ENCODE data around the gene WASF2.
A peak's percentile ranks its signal among the peaks of the same experiment; 100 is the strongest.

WASF2 gene

DNA sequence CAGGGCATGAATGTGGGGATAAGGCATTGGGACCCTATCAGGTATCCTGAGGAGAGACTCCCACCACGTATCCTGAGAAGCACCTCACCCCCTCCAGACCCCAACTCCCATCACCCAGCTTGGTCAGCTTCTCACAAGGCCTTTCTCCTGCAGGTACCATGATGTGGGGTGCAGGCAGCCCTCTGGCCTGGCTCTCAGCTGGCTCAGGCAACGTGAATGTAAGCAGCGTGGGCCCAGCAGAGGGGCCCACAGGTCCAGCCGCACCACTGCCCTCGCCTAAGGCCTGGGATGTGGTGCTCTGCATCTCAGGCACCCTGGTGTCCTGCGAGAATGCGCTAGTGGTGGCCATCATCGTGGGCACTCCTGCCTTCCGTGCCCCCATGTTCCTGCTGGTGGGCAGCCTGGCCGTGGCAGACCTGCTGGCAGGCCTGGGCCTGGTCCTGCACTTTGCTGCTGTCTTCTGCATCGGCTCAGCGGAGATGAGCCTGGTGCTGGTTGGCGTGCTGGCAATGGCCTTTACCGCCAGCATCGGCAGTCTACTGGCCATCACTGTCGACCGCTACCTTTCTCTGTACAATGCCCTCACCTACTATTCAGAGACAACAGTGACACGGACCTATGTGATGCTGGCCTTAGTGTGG, 96.2 kb downstream of the WASF2 start:
- Histone ChIP-seq H3K4me1 (peaks cover 4% of the 10 kb centered on the region), H3K9ac (no peak overlapping the region), H3K36me3 (ENCODE audit: control insufficient read depth, insufficient read depth, low read length) (no peaks in the 10 kb centered on the region), H2AFZ (no peak overlapping the region), H3K27ac (no peak overlapping the region), H3K79me2 (no peaks in the 10 kb centered on the region), H3K9me3 (ENCODE audit: control insufficient read depth, low read length) (no peaks in the 10 kb centered on the region), H3K4me3 (ENCODE audit: low read depth, low read length) (no peak overlapping the region), H3K27me3 (ENCODE audit: control insufficient read depth, insufficient read depth, low read length) (no peaks in the 10 kb centered on the region), H3K4me2 (ENCODE audit: low read length) (no peak overlapping the region)
- TF ChIP-seq, protein P1, sequence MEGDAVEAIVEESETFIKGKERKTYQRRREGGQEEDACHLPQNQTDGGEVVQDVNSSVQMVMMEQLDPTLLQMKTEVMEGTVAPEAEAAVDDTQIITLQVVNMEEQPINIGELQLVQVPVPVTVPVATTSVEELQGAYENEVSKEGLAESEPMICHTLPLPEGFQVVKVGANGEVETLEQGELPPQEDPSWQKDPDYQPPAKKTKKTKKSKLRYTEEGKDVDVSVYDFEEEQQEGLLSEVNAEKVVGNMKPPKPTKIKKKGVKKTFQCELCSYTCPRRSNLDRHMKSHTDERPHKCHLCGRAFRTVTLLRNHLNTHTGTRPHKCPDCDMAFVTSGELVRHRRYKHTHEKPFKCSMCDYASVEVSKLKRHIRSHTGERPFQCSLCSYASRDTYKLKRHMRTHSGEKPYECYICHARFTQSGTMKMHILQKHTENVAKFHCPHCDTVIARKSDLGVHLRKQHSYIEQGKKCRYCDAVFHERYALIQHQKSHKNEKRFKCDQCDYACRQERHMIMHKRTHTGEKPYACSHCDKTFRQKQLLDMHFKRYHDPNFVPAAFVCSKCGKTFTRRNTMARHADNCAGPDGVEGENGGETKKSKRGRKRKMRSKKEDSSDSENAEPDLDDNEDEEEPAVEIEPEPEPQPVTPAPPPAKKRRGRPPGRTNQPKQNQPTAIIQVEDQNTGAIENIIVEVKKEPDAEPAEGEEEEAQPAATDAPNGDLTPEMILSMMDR (IDR thresholded peaks at IDR 0.05), result no peak

DNA sequence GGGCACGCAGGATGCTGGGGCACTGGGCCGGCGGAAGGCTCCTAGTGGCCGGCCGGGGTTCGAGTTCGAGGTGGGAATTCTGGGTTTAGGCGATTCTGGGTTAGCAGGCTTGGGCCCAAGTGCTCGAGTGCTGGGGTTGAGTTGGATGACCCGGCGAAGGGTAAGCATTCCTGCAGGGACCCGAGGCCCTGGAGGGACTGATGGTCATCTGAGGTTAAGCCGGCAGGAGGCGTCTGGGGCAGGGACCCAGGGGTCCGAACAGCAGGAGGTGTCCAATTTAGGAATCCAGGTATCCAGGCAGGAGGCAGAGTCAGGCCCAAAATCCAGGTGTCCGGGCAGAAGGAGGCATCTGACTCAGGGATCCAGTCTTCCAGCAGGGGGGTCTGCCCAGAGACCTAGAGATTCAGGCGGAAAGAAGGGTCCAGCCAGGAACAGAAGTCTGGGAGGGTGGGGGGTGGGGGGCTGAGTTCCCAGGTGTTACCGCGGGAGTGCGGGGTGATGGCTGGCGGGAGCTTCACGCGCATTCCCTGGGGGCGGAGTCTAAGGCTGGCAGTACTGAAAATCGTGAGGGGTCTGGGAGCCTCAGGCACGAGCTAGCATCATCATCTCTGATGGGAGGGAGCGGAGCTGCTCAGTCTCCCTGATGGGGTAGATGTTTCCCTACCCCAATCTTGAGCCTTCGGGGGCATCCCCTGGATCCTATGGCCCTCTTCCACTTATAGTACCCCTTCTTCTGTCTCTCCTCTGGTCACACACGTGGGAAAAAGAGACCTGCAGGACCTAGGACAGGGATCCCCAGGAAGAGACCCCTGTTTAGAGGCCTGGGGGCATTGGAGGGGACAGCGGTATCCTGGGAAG, 97.0 kb downstream of the WASF2 start:
- no peak overlapping the region for H3K9ac ChIP-seq

DNA sequence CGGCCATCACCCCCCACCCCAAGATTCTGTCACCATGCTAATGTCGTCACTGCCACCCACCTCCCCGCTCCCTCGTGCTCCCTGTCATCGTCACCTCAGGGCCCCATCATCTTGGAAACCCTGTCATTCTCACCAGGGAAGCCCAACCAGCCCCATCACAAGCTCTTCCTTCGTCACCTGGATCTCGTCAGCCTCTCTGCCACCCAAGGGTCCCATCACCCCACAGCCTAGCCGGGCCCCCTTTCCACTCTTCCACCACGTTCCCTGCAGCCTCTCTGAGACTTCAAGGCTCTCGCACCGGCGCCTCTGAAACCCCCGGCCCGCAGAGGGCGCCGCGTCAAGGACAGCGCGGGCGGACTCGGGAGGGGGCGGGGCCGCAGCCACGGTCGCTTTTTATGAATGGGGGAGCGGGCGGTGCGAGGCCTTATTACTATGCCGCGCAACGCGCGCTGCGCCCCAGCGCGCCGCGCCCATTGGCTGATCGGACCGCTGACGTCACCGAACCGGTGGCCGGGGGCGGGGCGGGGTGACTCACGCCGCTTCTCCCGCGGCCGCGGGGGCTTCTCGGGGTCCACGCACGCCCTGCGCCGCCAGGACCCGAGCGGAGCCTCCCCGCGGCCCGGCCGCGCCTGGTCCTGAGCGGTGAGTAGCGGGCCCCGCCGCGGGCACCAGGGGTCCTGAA, 97.7 kb downstream of the WASF2 start, which contains the start of gene GPR3:
Gene GPR3 (plus strand): TSS at position 527 of the 682 bp plus-strand sequence. CDS start 1,177 bp downstream, outside the sequence.
- H3K4me1 ChIP-seq, result peaks cover 4% of the 10 kb centered on the region
- TF ChIP-seq, protein P1 (IDR thresholded peaks at IDR 0.05), result peak; percentile 47
- H3K36me3 ChIP-seq (ENCODE audit: control insufficient read depth, insufficient read depth, low read length), result no peaks in the 10 kb centered on the region
- H3K9me3 ChIP-seq (ENCODE audit: control insufficient read depth, low read length), result no peaks in the 10 kb centered on the region
- H3K4me2 ChIP-seq (ENCODE audit: low read length), result peak within 1 kb of the TSS; percentile 88
- H3K4me3 ChIP-seq (ENCODE audit: low read depth, low read length), result peak within 1 kb of the TSS; percentile 55
- no peaks in the 10 kb centered on the region for H3K27me3 ChIP-seq (ENCODE audit: control insufficient read depth, insufficient read depth, low read length)
- peak within 1 kb of the TSS; percentile 71 for H3K27ac ChIP-seq
- no peaks in the 10 kb centered on the region for H3K79me2 ChIP-seq
- no peak within 1 kb of the TSS for H3K9ac ChIP-seq
- H2AFZ ChIP-seq, result peak within 1 kb of the TSS; percentile 68

More for the DNA sequence above, 97.0 kb downstream of the WASF2 start:
- Histone ChIP-seq H3K36me3 (ENCODE audit: control insufficient read depth, insufficient read depth, low read length) (no peaks in the 10 kb centered on the region), H3K4me1 (peaks cover 4% of the 10 kb centered on the region), H3K4me3 (ENCODE audit: low read depth, low read length) (peak overlapping the region; percentile 55), H3K4me2 (ENCODE audit: low read length) (peak overlapping the region; percentile 88), H2AFZ (peak overlapping the region; percentile 68), H3K27me3 (ENCODE audit: control insufficient read depth, insufficient read depth, low read length) (no peaks in the 10 kb centered on the region), H3K9me3 (ENCODE audit: control insufficient read depth, low read length) (no peaks in the 10 kb centered on the region), H3K79me2 (no peaks in the 10 kb centered on the region), H3K27ac (no peak overlapping the region)
- TF ChIP-seq, protein P1 (IDR thresholded peaks at IDR 0.05), result no peak

DNA sequence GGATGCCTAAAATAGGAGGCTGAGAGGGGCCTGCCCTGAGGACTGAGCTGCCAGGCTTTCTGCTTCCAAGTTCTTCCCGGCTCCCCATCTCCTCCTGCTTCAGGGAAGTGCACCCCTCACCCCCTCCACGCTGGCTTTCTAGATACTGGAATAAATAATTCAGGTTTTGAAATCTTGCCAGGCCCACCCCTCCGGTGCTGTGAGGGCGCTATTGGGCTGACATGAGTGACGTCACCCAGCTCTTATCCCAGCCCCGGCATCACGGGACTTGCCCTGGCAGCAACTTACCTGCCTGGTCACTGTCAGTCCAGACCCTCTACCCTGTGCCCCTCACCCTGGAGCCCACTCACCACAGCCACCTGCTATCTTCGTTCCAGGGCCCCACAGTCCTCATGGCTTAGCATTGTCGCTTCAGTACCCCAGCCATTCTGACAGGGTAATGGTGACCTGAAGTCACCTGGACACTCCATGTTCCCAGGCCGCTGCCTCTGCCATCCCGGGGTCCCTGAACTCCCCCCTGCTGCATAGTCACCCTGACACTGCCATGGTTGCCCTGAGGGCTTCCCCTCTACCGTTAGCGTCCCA, 98.4 kb downstream of the WASF2 start:
- Histone ChIP-seq H2AFZ (peak overlapping the region; percentile 68), H3K27ac (peak overlapping the region; percentile 73), H3K27me3 (ENCODE audit: control insufficient read depth, insufficient read depth, low read length) (no peaks in the 10 kb centered on the region), H3K9me3 (ENCODE audit: control insufficient read depth, low read length) (no peaks in the 10 kb centered on the region), H3K4me2 (ENCODE audit: low read length) (peak overlapping the region; percentile 88), H3K9ac (no peak overlapping the region), H3K36me3 (ENCODE audit: control insufficient read depth, insufficient read depth, low read length) (no peaks in the 10 kb centered on the region), H3K79me2 (no peaks in the 10 kb centered on the region), H3K4me1 (peaks cover 4% of the 10 kb centered on the region), H3K4me3 (ENCODE audit: low read depth, low read length) (peak overlapping the region; percentile 55)
- TF ChIP-seq, protein P1 (IDR thresholded peaks at IDR 0.05), result no peak

Measured in parathyroid adenoma (tissue), 2 donors.